ENCODE measurements around the gene LRRC72. TPM values are rescaled to one million over a fixed set of nuclear protein-coding genes. Genes with fewer than 3 reads are reported as not detected.
A peak's percentile ranks its signal among the peaks of the same experiment; 100 is the strongest.
"Not testable (repeated sequence)": the region's sequence is repeated elsewhere in the genome, so short reads cannot be mapped to it uniquely, and the experiment has no call there.

Gene LRRC72
- polyA plus RNA-seq, 4 donors, result not detected

DNA sequence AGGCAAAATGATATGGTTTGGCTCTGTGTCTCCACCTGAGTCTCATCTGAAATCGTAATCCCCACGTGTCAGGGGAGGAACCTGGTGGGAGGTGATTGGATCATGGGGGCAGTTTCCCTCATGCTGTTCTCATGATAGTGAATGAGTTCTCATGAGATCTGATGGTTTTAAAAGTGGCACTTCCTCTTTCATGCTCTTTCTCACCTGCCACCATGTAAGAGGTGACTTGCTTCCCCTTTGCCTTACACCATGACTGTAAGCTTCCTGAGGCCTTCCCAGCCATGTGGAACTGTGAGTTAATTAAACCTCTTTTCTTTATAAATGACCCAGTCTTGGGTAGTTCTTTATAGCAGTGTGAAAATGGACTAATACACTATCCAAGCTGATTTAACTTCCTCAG lies 13.9 kb downstream of the LRRC72 start:
- not testable (repeated sequence) for H3K27me3 ChIP-seq (ENCODE audit: control insufficient read depth in 3 of 3, insufficient read depth in 3 of 3, low read length in 3 of 3); H3K36me3 ChIP-seq (ENCODE audit: control insufficient read depth in 3 of 3, insufficient read depth in 2 of 3, low read depth in 1 of 3, low read length in 3 of 3); H3K9me3 ChIP-seq (ENCODE audit: control insufficient read depth in 2 of 2, insufficient read depth in 1 of 2, low read depth in 1 of 2, low read length in 1 of 2); H3K4me3 ChIP-seq (ENCODE audit: low read depth in 1 of 3, low read length in 3 of 3); H3K4me1 ChIP-seq (ENCODE audit: control insufficient read depth in 3 of 3, insufficient read depth in 2 of 3, low read depth in 1 of 3, low read length in 2 of 3); DNase-seq; FAIRE-seq; H3K27ac ChIP-seq (ENCODE audit: low read depth in 1 of 3, low read length in 2 of 3)
- WGBS, 3 donors, result 97 to 100% (median 98%) methylated on average over 2 of the region's 2 CpGs

DNA sequence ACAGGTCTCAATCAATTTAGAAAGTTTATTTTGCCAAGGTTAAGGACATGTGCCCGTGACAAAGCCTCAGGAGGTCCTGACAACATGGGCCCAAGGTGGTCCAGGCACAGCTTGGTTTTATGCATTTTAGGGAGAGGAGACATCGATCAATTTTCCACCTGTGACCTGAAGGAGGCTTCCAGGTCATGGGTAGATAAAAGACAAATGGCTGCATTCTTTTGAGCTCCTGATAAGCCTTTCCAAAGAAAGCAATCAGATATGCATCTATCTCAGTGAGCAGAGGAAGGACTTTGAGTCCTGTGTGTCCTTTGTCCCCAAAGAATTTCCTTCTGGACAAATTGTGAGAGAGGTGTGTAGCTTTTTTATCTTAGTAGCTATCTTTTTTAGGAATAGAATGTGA lies 15.8 kb downstream of the LRRC72 start:
- peak in 1 of 2 donors; percentile 32 for DNase-seq
- no peak overlapping the region for H3K4me3 ChIP-seq (ENCODE audit: low read depth in 1 of 3, low read length in 3 of 3)
- H3K27me3 ChIP-seq (ENCODE audit: control insufficient read depth in 3 of 3, insufficient read depth in 3 of 3, low read length in 3 of 3), result no peaks in the 10 kb centered on the region
- FAIRE-seq, result no peak
- WGBS, 3 donors, result 46 to 70% (median 47%) methylated on average over 2 of the region's 2 CpGs
- no peaks in the 10 kb centered on the region for H3K9me3 ChIP-seq (ENCODE audit: control insufficient read depth in 2 of 2, insufficient read depth in 1 of 2, low read depth in 1 of 2, low read length in 1 of 2)
- no peaks in the 10 kb centered on the region for H3K4me1 ChIP-seq (ENCODE audit: control insufficient read depth in 3 of 3, insufficient read depth in 2 of 3, low read depth in 1 of 3, low read length in 2 of 3)
- no peaks in the 10 kb centered on the region for H3K36me3 ChIP-seq (ENCODE audit: control insufficient read depth in 3 of 3, insufficient read depth in 2 of 3, low read depth in 1 of 3, low read length in 3 of 3)
- H3K27ac ChIP-seq (ENCODE audit: low read depth in 1 of 3, low read length in 2 of 3), result no peak overlapping the region

DNA sequence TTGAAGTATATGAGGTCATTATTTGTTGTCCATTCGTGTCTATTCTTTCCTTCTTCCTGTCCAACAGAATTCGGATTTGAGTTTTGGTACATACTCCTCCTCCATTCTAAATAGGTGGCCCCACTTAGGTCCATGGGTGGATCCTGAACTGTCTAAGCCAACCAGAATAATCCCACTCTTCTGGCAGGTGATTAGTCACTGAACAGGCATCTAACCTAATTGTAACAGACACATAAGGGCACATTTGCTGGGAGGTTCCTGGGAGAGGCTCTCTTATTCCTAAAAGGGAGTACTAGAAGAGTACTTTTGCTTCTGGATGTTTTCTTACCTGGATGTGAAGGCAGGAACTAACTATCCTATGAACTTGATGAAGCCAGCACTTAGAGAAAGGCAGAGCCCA lies 16.8 kb downstream of the LRRC72 start:
- WGBS, 3 donors, result 78 to 84% (median 83%) methylated on average over 2 of the region's 2 CpGs
- FAIRE-seq (no peak), DNase-seq (no peak)
- H3K4me3 ChIP-seq (ENCODE audit: low read depth in 1 of 3, low read length in 3 of 3), result no peak overlapping the region
- no peak overlapping the region for H3K27ac ChIP-seq (ENCODE audit: low read depth in 1 of 3, low read length in 2 of 3)
- H3K9me3 ChIP-seq (ENCODE audit: control insufficient read depth in 2 of 2, insufficient read depth in 1 of 2, low read depth in 1 of 2, low read length in 1 of 2), result no peaks in the 10 kb centered on the region
- no peaks in the 10 kb centered on the region for H3K36me3 ChIP-seq (ENCODE audit: control insufficient read depth in 3 of 3, insufficient read depth in 2 of 3, low read depth in 1 of 3, low read length in 3 of 3)
- H3K4me1 ChIP-seq (ENCODE audit: control insufficient read depth in 3 of 3, insufficient read depth in 2 of 3, low read depth in 1 of 3, low read length in 2 of 3), result no peaks in the 10 kb centered on the region
- no peaks in the 10 kb centered on the region for H3K27me3 ChIP-seq (ENCODE audit: control insufficient read depth in 3 of 3, insufficient read depth in 3 of 3, low read length in 3 of 3)

DNA sequence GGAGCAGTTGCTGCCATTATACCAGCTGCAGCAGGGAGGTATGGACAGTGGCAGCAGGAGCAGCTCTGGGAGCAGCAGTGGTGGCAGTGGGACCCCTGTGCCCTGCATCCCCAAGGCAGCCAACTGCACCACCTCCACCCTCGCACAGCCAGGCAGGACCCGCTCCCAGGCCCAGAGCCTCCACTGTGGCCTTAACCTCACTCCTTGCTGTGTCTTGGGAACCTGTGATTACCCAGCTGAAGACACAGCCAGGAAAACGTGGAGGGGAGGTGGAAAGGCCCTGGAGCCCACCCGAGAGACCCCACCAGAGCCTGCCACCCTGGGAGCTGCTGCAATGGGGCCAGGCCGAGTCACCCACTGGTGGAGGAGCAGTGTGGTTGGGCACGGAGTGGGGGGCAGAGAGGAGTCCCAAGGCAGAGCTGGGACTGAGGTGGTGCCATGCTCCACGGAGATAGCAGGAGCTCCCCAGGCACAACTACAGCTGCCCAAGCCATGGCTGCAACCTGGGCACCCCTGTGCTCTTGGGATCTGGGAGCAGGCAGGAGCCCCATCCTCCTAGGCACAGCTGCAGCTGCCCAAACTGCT lies 20.4 kb downstream of the LRRC72 start:
- Histone ChIP-seq H3K9me3 (ENCODE audit: control insufficient read depth in 2 of 2, insufficient read depth in 1 of 2, low read depth in 1 of 2, low read length in 1 of 2) (no peaks in the 10 kb centered on the region), H3K4me1 (ENCODE audit: control insufficient read depth in 3 of 3, insufficient read depth in 2 of 3, low read depth in 1 of 3, low read length in 2 of 3) (no peaks in the 10 kb centered on the region), H3K27ac (ENCODE audit: low read depth in 1 of 3, low read length in 2 of 3) (no peak overlapping the region), H3K36me3 (ENCODE audit: control insufficient read depth in 3 of 3, insufficient read depth in 2 of 3, low read depth in 1 of 3, low read length in 3 of 3) (no peaks in the 10 kb centered on the region), H3K4me3 (ENCODE audit: low read depth in 1 of 3, low read length in 3 of 3) (no peak overlapping the region), H3K27me3 (ENCODE audit: control insufficient read depth in 3 of 3, insufficient read depth in 3 of 3, low read length in 3 of 3) (no peaks in the 10 kb centered on the region)
- DNase-seq (no peak), FAIRE-seq (no peak)
- 78 to 87% (median 85%) methylated on average over 7 of the region's 7 CpGs for WGBS, 3 donors

DNA sequence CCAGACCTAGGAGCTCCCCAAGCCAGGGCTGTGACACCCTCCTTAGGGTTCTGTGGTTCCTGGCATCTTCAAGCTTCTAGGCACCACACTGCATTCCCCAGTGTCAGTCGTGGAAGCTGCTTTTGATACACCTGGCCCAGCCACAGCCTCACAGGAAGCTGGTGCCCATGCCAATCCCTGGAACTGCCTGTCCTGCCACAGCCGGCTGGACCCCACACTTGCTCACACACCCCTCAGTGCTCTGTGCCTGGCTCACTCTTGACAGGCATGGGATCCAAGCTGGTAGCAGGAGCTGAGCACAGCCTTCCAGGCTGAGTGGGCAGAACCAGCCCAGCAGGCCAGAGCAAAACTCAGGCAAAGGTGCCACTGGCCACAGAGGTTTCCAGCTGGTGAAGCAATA lies 21.8 kb downstream of the LRRC72 start:
- no peaks in the 10 kb centered on the region for H3K4me1 ChIP-seq (ENCODE audit: control insufficient read depth in 3 of 3, insufficient read depth in 2 of 3, low read depth in 1 of 3, low read length in 2 of 3)
- no peaks in the 10 kb centered on the region for H3K27me3 ChIP-seq (ENCODE audit: control insufficient read depth in 3 of 3, insufficient read depth in 3 of 3, low read length in 3 of 3)
- H3K9me3 ChIP-seq (ENCODE audit: control insufficient read depth in 2 of 2, insufficient read depth in 1 of 2, low read depth in 1 of 2, low read length in 1 of 2), result no peaks in the 10 kb centered on the region
- H3K36me3 ChIP-seq (ENCODE audit: control insufficient read depth in 3 of 3, insufficient read depth in 2 of 3, low read depth in 1 of 3, low read length in 3 of 3), result no peaks in the 10 kb centered on the region
- H3K4me3 ChIP-seq (ENCODE audit: low read depth in 1 of 3, low read length in 3 of 3), result no peak overlapping the region
- no peak for DNase-seq
- FAIRE-seq, result no peak
- no peak overlapping the region for H3K27ac ChIP-seq (ENCODE audit: low read depth in 1 of 3, low read length in 2 of 3)
- 69 to 84% (median 82%) methylated on average over 2 of the region's 2 CpGs for WGBS, 3 donors

DNA sequence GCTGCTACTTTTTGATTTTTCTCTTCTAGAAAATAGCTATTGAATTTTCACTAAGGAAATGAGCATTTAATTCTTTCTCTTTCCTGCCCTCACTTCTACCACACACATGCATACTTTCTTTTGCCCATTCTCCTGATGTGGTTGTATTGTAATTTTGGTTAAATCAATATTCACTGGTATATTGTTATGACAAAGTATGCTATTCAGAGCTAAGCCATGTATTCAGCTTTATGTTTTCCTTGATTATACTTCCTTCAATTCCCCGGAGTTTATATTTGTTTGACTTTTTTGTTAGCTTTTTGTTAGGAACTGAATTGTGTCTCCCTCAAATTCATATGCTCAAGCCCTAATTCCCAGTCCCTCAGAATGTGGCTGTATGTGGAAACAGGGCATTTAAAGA lies 24.0 kb downstream of the LRRC72 start:
- Histone ChIP-seq H3K4me1 (ENCODE audit: control insufficient read depth in 3 of 3, insufficient read depth in 2 of 3, low read depth in 1 of 3, low read length in 2 of 3) (no peaks in the 10 kb centered on the region), H3K27ac (ENCODE audit: low read depth in 1 of 3, low read length in 2 of 3) (no peak overlapping the region), H3K4me3 (ENCODE audit: low read depth in 1 of 3, low read length in 3 of 3) (no peak overlapping the region), H3K36me3 (ENCODE audit: control insufficient read depth in 3 of 3, insufficient read depth in 2 of 3, low read depth in 1 of 3, low read length in 3 of 3) (no peaks in the 10 kb centered on the region), H3K9me3 (ENCODE audit: control insufficient read depth in 2 of 2, insufficient read depth in 1 of 2, low read depth in 1 of 2, low read length in 1 of 2) (no peaks in the 10 kb centered on the region), H3K27me3 (ENCODE audit: control insufficient read depth in 3 of 3, insufficient read depth in 3 of 3, low read length in 3 of 3) (no peaks in the 10 kb centered on the region)
- WGBS, 3 donors, result 58 to 76% (median 63%) methylated on average over 1 of the region's 1 CpG
- FAIRE-seq, result no peak
- no peak for DNase-seq

DNA sequence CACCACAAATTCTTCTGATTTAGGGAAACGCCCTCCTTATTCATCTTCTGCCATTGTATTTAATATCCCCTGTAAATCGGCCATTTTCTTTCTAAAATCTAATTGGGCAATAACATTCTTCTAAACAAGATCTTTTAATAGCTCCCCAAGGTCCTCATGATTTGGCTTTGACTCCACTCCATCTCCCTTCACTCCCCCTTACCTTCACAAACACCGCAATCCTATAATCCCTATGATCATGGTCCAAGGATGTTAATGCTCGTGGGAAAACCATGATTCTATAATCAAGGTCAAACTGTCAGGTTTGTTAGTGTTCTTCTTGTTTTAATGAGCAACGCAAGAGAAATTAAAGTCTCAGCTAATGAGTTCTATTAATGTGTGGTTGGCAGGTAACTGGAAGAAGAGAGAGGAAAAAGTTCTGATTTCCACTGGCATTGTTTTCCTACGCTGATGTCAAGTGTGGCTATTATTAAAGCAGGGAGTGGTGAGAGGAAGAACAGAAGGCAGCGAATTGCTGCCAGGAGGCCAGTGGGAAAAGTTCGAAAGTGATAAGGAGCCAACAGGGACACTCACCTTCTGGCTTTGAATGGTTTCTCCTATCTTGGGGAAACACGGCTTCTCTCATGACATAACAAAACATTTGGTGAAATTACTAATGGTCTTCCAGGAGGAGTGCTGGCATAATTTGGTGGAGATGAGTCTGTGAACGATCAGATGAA lies 28.1 kb downstream of the LRRC72 start:
- H3K27ac ChIP-seq (ENCODE audit: low read depth in 1 of 3, low read length in 2 of 3), result no peak overlapping the region
- H3K4me3 ChIP-seq (ENCODE audit: low read depth in 1 of 3, low read length in 3 of 3), result no peak overlapping the region
- H3K36me3 ChIP-seq (ENCODE audit: control insufficient read depth in 3 of 3, insufficient read depth in 2 of 3, low read depth in 1 of 3, low read length in 3 of 3), result no peaks in the 10 kb centered on the region
- H3K27me3 ChIP-seq (ENCODE audit: control insufficient read depth in 3 of 3, insufficient read depth in 3 of 3, low read length in 3 of 3), result no peaks in the 10 kb centered on the region
- 72 to 82% (median 72%) methylated on average over 10 of the region's 10 CpGs for WGBS, 3 donors
- H3K9me3 ChIP-seq (ENCODE audit: control insufficient read depth in 2 of 2, insufficient read depth in 1 of 2, low read depth in 1 of 2, low read length in 1 of 2), result no peaks in the 10 kb centered on the region
- FAIRE-seq, result no peak
- H3K4me1 ChIP-seq (ENCODE audit: control insufficient read depth in 3 of 3, insufficient read depth in 2 of 3, low read depth in 1 of 3, low read length in 2 of 3), result no peaks in the 10 kb centered on the region
- DNase-seq, result no peak

DNA sequence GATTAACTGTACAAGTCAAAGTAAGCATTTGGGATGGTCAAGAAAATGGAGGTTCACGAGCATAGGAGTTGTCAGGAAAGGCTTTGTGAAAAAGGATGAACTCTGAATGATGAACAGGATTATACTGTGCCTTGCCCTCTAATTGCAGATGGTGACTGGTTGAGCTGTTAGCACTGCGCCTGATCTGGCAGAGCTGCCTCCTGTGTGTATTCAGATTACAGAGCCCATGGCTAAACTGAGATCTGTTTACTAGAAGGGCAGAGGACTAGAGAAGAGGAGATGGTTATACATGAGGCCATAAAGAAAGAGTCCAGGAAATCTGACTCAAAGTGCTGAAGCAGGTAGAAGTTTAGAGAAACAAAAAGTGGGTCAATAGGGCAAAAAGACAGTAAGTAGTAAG lies 29.7 kb downstream of the LRRC72 start:
- Histone ChIP-seq H3K9me3 (ENCODE audit: control insufficient read depth in 2 of 2, insufficient read depth in 1 of 2, low read depth in 1 of 2, low read length in 1 of 2) (no peaks in the 10 kb centered on the region), H3K4me3 (ENCODE audit: low read depth in 1 of 3, low read length in 3 of 3) (no peak overlapping the region), H3K27ac (ENCODE audit: low read depth in 1 of 3, low read length in 2 of 3) (no peak overlapping the region), H3K36me3 (ENCODE audit: control insufficient read depth in 3 of 3, insufficient read depth in 2 of 3, low read depth in 1 of 3, low read length in 3 of 3) (no peaks in the 10 kb centered on the region), H3K4me1 (ENCODE audit: control insufficient read depth in 3 of 3, insufficient read depth in 2 of 3, low read depth in 1 of 3, low read length in 2 of 3) (no peaks in the 10 kb centered on the region), H3K27me3 (ENCODE audit: control insufficient read depth in 3 of 3, insufficient read depth in 3 of 3, low read length in 3 of 3) (no peaks in the 10 kb centered on the region)
- 77 to 92% (median 83%) methylated on average over 2 of the region's 2 CpGs for WGBS, 3 donors
- DNase-seq, result no peak
- no peak for FAIRE-seq

Measured in small intestine (tissue), 7 donors.